HG02571 (cell line): Measurements from ENCODE around the gene HOXD8.

ENCODE experiments used
- ATAC-seq: cut with Tn5 transposase; IDR thresholded peaks from one replicate; pipeline ENCODE4 v1.9.1; 2021; ENCODE audit warnings: mild to moderate bottlenecking, moderate library complexity; ENCODE audit not compliant: unreplicated experiment

The HOXD8 gene

GRCh38 chr2:176114930-176115625 lies 14.4 kb upstream of the HOXD8 start:
- ATAC-seq: no peak

DNA sequence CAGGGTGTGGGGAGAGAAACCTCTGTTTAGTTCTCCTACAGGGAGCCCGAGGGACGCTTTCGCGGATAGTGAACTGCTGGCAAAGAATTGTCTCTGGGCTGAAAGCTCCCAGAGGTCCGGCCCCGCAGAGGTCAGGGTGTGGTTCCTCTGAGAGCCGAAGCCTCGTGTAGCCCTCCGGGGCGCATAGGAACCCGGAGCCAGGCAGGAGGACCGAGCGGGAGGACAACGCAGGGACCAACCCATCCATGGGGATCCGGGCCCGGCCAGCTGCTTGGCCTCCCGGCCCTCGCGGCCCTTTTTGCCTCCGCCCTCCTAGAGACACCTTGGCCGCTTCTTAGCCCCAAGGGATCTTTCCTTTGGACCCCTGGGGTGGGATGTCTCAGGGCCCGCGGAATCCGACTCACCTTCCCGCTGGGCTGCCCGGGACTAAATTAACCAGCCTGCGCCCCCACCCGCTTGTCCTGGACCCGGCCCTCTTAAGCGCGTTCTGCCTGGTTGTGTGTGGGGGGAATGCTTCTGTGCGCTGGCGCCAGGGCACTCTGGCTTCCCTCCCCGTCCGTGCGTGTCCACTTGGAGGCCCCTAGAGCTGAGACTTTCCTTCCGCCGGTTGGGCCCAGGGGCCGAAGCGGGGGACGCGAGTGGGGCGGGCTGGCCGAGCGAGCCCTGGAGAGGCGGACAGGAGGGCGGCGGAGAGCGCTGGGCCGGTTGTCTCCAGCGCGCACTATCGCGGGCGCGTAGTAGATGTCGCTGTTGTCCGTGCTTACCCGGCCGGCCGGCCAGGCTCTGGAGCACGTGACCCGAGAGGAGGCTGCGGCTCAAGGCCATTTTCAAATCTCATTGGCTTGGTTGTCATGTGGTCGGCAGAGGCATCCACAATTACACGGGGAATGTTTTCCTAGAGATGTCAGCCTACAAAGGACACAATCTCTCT lies 13.4 kb upstream of the HOXD8 start, which contains the start of gene HOXD10:
HOXD10 (plus strand) TSS at position 896 of the 931 bp plus-strand sequence. CDS start 56 bp downstream, outside the sequence.
- ATAC-seq: no peak

GRCh38 chr2:176117162-176117822 lies 12.2 kb upstream of the HOXD8 start:
- ATAC-seq: no peak

GRCh38 chr2:176117823-176118371 lies 11.6 kb upstream of the HOXD8 start:
- no peak for ATAC-seq

- ATAC-seq: no peak
Measured at GRCh38 chr2:176118601-176119339, 10.7 kb upstream of the HOXD8 start.

- no peak for ATAC-seq
Measured at GRCh38 chr2:176120364-176121189, 8.9 kb upstream of the HOXD8 start.

- no peak for ATAC-seq
Measured at GRCh38 chr2:176121190-176122051, 8.1 kb upstream of the HOXD8 start.

DNA sequence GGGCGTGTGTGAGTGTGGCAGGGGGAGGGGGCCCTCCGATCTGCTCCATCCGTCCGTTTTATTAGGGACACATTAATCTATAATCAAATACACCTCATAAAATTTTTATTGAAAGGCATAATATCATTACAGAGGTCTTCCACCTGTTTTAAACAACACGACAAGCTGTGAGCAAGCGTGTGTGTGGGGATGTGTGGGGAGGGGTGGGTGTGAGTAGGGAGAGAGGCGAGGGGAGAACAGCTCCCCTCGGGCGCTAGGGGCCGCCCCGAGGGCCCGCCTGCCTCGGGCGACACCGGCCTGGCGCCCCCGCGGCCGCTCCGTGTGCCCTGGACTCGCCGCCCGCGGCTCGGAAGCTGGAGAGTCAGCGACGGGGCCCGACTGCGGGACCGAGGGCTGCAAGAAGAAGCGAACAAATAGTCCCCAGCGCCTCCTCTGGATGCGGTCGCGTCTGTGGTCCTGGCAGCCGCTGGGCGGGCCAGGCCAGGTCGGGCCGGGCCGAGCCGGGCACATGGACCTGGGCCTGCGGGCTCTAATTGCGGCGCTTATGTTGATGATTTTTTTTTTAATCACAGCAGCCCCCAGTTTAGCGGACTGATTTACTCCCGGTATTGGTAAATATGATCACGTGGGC lies 7.3 kb upstream of the HOXD8 start:
- ATAC-seq: no peak

DNA sequence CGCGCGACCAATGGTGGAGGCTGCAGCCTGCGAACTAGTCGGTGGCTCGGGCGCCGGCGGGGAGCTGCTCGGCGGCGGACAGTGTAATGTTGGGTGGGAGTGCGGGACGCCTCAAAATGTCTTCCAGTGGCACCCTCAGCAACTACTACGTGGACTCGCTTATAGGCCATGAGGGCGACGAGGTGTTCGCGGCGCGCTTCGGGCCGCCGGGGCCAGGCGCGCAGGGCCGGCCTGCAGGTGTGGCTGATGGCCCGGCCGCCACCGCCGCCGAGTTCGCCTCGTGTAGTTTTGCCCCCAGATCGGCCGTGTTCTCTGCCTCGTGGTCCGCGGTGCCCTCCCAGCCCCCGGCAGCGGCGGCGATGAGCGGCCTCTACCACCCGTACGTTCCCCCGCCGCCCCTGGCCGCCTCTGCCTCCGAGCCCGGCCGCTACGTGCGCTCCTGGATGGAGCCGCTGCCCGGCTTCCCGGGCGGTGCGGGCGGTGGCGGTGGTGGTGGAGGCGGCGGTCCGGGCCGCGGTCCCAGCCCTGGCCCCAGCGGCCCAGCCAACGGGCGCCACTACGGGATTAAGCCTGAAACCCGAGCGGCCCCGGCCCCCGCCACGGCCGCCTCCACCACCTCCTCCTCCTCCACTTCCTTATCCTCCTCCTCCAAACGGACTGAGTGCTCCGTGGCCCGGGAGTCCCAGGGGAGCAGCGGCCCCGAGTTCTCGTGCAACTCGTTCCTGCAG lies 6.7 kb upstream of the HOXD8 start, which contains the start of gene HOXD9:
HOXD9 (plus strand) TSS at position 37 of the 728 bp plus-strand sequence; CDS start at position 87, 50 bp downstream.
- no peak for ATAC-seq

DNA sequence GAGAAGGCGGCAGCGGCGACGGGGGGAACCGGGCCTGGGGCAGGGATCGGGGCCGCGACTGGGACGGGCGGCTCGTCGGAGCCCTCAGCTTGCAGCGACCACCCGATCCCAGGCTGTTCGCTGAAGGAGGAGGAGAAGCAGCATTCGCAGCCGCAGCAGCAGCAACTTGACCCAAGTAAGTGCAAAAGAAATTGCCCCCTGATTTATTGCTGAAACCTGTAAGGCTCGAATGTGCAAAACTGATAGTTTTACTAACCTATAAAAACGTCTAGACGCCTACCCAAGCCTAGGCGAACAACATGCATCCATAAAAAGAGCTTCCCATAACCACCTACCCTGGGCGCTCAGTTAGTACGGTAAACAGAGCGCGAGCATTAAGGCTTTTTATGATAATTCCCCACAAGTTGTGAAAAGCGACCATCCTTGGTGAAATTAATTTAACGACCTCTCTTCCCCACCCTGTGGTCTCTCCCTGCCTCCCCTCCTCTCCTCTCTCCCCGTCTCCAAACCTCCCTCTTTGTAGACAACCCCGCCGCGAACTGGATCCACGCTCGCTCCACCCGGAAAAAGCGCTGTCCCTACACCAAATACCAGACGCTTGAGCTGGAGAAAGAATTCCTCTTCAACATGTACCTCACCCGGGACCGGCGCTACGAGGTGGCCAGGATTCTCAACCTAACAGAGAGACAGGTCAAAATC lies 5.9 kb upstream of the HOXD8 start:
- no peak for ATAC-seq

DNA sequence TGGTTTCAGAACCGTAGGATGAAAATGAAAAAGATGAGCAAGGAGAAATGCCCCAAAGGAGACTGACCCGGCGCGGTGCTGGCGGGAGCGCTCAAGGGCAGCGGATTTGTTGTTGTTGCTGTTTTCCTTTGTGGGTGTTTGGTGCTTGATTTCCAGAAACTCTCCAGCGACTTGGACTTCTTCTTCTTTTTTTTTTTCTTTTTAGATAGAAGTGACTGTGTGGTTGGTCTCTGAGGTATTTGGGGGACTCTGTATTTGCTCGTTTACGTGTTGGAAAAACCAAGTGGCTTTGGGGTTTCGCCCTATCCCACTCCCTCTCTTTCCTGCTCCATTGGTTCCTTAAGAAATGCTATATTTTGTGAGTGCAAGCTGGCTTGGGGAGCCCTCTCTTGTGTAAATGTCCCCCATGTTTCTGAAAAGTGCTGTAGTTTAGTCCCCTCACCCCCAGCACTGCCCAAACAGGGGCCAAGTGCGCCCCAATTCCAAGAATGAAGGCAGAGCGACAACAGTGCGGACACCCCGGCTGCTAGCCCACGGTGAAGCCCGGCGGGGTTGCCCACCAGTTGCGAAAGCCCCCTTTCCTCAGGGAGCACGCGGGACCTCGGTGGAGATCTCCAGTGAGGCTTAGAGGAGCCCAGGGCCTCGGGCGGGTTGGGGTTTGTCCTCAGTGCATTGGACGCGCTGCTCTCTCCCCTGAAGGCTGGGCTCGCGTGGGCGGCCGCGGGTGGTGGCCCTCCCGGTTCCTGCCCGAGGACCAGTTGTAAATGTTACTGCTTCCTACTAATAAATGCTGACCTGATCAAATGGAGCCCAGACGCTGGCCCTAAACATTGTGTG lies 5.2 kb upstream of the HOXD8 start:
- no peak for ATAC-seq

DNA sequence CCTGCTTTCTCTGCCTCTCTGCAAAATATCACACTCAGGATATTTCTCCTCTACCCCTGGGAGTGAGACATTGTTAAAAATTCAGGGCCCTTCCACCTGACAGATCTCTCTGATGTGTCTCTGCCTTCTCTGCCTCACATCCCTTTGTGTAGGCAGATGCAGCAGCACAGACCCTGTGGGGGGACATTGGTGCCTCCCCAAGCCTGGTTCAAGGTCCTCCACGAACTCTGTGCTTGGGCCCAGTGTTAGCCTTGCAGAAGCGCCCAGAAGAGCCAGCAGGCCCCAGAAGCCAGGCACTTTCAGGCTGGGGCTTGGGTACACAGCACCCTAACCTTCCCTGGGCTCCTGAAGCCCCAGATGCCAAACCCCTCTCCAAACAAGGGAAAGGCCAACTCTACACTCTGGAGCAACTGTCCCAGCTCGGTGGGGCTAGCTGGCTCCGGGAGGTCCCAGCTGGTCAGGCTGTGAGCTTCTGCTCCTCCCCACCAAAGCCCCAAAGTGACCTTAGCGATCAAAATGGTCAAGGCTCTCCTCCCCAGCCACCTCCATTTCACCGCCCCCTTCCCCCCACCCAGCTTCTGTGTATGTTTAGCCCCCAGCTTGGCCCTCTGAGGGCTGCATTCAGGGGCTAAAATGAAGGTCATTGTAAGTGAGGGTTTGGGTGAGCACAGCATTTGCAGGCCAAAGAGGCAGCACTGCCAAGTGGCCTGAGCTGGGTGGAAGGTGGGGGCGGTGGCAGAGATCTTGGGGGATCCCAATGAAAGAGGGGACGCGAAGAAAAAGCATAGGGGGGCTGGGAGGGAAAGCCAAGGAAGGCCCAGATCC lies 4.3 kb upstream of the HOXD8 start:
- no peak for ATAC-seq

DNA sequence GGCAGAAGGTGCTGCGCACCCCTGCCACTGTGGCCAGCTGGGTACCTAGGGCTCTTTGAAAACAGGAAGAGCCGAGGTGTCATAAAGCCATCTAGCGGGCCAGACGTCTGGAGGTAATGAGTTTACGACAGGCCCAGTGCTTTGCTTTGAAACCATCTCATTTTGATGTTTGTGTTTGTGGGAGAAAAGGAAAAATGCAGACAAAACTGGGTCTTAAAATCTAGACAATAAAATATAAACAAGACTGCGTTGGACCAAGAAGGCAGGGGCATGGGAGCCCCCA lies 3.8 kb upstream of the HOXD8 start:
- ATAC-seq: no peak

DNA sequence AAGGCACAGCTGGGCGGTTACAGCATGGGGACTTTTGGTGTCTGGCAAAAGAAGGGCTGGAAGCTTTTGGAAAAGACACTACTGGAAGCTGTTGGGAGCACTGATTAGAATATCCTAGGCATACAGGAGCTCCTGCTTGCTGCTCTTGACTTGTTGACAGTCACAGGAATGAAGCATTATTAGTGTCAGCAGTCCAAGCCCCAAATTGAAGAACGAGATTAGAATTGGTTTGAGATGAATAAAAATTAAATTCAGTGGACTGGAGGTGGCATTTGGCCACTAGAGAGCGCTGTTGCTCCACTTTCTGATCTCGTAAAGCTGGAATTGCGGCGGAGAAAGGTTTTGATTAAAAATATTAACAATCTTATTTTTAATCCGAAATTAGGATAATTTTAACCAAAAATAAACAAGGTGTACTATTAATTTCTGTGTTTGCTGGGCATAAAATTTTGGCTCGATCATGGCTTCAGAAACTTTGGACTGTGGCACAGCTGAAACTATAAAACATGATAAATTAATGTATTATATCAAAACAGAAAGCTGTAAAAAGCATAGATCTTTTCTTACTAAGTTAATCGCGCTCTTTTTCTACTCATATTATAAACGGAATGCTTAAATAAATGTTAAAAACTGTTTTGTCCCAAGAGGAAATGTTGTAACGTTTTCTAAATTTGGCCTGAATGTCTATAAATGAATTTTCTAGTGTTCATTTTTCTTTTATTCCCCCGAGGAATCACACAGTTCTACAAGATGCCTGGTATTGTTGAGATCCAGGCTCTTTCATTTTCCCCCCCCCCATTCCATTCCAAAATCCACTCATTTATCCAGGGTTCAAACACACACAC lies 2.4 kb upstream of the HOXD8 start:
- no peak for ATAC-seq

- ATAC-seq: no peak
Measured at GRCh38 chr2:176127774-176128072, 1.8 kb upstream of the HOXD8 start.
